Neuronal stem cell (in vitro differentiated cells): ENCODE results near the gene MAPKAPK5.

ENCODE experiments used
- DNase-seq: peaks from one replicate; pipeline ENCODE4 v3.0.0-alpha.2; 2013; ENCODE audit warnings: low spot score
- H2AFZ ChIP-seq: one replicate; pipeline ENCODE4 v1.6.1; 2013; ENCODE audit warnings: mild to moderate bottlenecking, low read length, inconsistent platforms
- H2AK5ac ChIP-seq: 2 replicates; pipeline ENCODE4 v1.6.1; 2013; ENCODE audit warnings: low read depth, mild to moderate bottlenecking, inconsistent platforms, low read length, moderate library complexity, mixed read lengths
- H2BK120ac ChIP-seq: 2 replicates; pipeline ENCODE4 v1.6.1; 2013; ENCODE audit warnings: low read depth, mild to moderate bottlenecking, inconsistent platforms, low read length, moderate library complexity, mixed read lengths
- H2BK12ac ChIP-seq: one replicate; pipeline ENCODE4 v1.6.1; 2013; ENCODE audit warnings: low read length, inconsistent platforms
- H2BK15ac ChIP-seq: 2 replicates; pipeline ENCODE4 v1.6.1; 2013; ENCODE audit warnings: mild to moderate bottlenecking, low read length, inconsistent platforms, mixed read lengths
- H2BK5ac ChIP-seq: one replicate; pipeline ENCODE4 v1.6.1; 2013; ENCODE audit warnings: inconsistent platforms, mild to moderate bottlenecking, low read length, moderate library complexity
- H3K14ac ChIP-seq: one replicate; pipeline ENCODE4 v1.6.1; 2013; ENCODE audit warnings: low read length, inconsistent platforms
- H3K18ac ChIP-seq: 2 replicates; pipeline ENCODE4 v1.6.1; 2013; ENCODE audit warnings: low read length, inconsistent platforms
- H3K23ac ChIP-seq: 2 replicates; pipeline ENCODE4 v1.6.1; 2013; ENCODE audit warnings: low read depth, mild to moderate bottlenecking, mixed read lengths, low read length, inconsistent platforms; ENCODE audit not compliant: poor library complexity
- H3K27ac ChIP-seq: replicated peaks from 3 replicates; pipeline ENCODE4 v1.5.1; 2013; ENCODE audit warnings: low read length, inconsistent platforms
- H3K27me3 ChIP-seq, 3 experiments: 2 replicates each; pipeline ENCODE4 v1.6.1; 2013; ENCODE audit warnings: low read length in 3 of 3, mild to moderate bottlenecking in 2 of 3, inconsistent platforms in 1 of 3, low read depth in 1 of 3, mixed read lengths in 1 of 3, moderate library complexity in 1 of 3; ENCODE audit not compliant: control insufficient read depth in 3 of 3, insufficient read depth in 3 of 3
- H3K36me3 ChIP-seq, 2 donors: replicated peaks in 1 of 2; 2 replicates each; pipeline ENCODE4 v1.6.1; 2013; ENCODE audit warnings: low read length in 2 of 2; ENCODE audit not compliant: control insufficient read depth in 2 of 2, insufficient read depth in 2 of 2
- H3K4ac ChIP-seq: 2 replicates; pipeline ENCODE4 v1.6.1; 2013; ENCODE audit warnings: inconsistent platforms, mild to moderate bottlenecking, low read length, moderate library complexity
- H3K4me1 ChIP-seq, 2 donors: 1 replicate in 1 of 2; 2 replicates in 1 of 2; pipeline ENCODE4 v1.6.1; 2013; ENCODE audit warnings: low read length in 2 of 2, low read depth in 1 of 2; ENCODE audit not compliant: control insufficient read depth in 2 of 2, insufficient read depth in 1 of 2
- H3K4me2 ChIP-seq: one replicate; pipeline ENCODE4 v1.6.1; 2013; ENCODE audit warnings: mild to moderate bottlenecking, low read length, inconsistent platforms; ENCODE audit not compliant: insufficient read depth, poor library complexity, severe bottlenecking
- H3K4me3 ChIP-seq, 2 donors: 2 replicates each; pipeline ENCODE4 v1.5.1; 2013; ENCODE audit warnings: low read length in 2 of 2, mild to moderate bottlenecking in 2 of 2, inconsistent platforms in 1 of 2, moderate library complexity in 1 of 2
- H3K79me1 ChIP-seq: one replicate; pipeline ENCODE4 v1.6.1; 2013; ENCODE audit warnings: low read depth, mild to moderate bottlenecking, inconsistent platforms, low read length, moderate library complexity
- H3K9ac ChIP-seq: one replicate; pipeline ENCODE4 v1.6.1; 2013; ENCODE audit warnings: mild to moderate bottlenecking, low read depth, low read length, inconsistent platforms; ENCODE audit not compliant: poor library complexity
- H3K9me3 ChIP-seq, 2 donors: replicated peaks in 1 of 2; 2 replicates each; pipeline versions ENCODE3 to v1.6.1; 2013; ENCODE audit warnings: low read length in 2 of 2, mild to moderate bottlenecking in 2 of 2, inconsistent platforms in 1 of 2, low read depth in 1 of 2, mixed read lengths in 1 of 2, moderate library complexity in 1 of 2; ENCODE audit not compliant: control insufficient read depth in 2 of 2, insufficient read depth in 1 of 2
- H4K8ac ChIP-seq: one replicate; pipeline ENCODE4 v1.6.1; 2013; ENCODE audit warnings: low read depth, mild to moderate bottlenecking, inconsistent platforms, low read length, moderate library complexity
- H4K91ac ChIP-seq: one replicate; pipeline ENCODE4 v1.6.1; 2013; ENCODE audit warnings: low read length, low read depth, mild to moderate bottlenecking, inconsistent platforms; ENCODE audit not compliant: poor library complexity
- WGBS, 2 donors: extraction: QIAGEN DNeasy Blood & Tissue Kit; methylation state at CpG; one replicate each; pipeline ENCODE4 v1.1.7; 2013; ENCODE audit warnings: missing lambda C conversion rate in 2 of 2, mixed read lengths in 1 of 2; ENCODE audit not compliant: insufficient read length in 2 of 2, insufficient replicate concordance in 1 of 2; ENCODE audit errors: extremely low coverage in 2 of 2; 5-methylcytosine and 5-hydroxymethylcytosine counted together

MAPKAPK5 gene

DNA sequence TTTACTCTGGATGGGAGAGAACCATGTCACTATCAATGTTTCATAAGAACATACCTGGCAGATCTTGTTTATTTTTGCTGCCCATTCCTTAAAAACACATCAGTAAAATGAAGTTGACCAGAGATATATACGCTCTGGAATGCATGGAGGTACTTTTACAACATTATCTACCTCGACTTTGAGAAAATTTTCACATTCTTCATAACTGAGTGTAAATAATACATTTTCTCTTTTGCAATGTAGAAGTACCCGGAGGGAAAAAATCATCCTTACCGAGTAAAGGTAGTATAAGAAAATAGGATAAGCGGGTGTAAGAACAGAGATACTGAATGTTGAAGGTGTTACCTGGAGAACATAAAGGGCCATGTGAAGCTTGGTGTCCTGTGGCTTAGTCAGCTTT, 90.2 kb downstream of the MAPKAPK5 start:
- Histone ChIP-seq H2BK12ac (no peak overlapping the region), H3K9me3 (no peaks in the 10 kb centered on the region)
- no CpG with 5 or more reads among the region's 5 CpGs for WGBS, 2 donors

DNA sequence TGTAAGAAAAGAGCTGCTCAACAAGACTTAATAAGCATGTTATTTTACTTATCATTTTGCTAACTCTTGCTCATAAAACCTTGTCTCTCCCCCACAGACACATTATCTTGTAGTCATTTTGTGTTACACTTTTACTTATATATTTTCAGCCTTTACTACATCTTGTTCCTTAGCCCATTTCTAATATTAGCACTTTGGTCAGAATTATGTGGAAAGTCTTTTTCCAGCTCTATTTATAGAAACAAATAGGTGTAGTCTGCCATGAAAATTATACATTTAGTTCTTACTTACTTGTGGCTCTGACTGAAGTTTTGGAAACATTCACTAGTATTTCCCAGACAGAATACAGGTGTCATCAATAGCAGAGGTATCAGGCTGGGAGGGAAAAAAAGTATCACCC, 94.8 kb downstream of the MAPKAPK5 start:
- peaks cover 0 to 4% of the 10 kb centered on the region in 2 donors for H3K36me3 ChIP-seq
- no peaks in the 10 kb centered on the region for H3K79me1 ChIP-seq

More for the DNA sequence above, 90.2 kb downstream of the MAPKAPK5 start:
- H2BK120ac ChIP-seq, result no peak overlapping the region
- no peak overlapping the region for H4K8ac ChIP-seq
- no peak overlapping the region for H4K91ac ChIP-seq
- no peak overlapping the region for H2BK15ac ChIP-seq
- DNase-seq, result no peak
- no peak overlapping the region for H3K9ac ChIP-seq
- H3K23ac ChIP-seq, result no peak overlapping the region
- peaks cover 0 to 4% of the 10 kb centered on the region in 2 donors for H3K36me3 ChIP-seq
- no peak overlapping the region for H3K4ac ChIP-seq
- H3K4me3 ChIP-seq, result no peak overlapping the region
- H3K4me2 ChIP-seq, result no peak overlapping the region
- H3K27me3 ChIP-seq, result no peaks in the 10 kb centered on the region
- H3K14ac ChIP-seq, result no peak overlapping the region
- peaks cover 0 to 1% of the 10 kb centered on the region in 2 donors for H3K4me1 ChIP-seq
- no peaks in the 10 kb centered on the region for H3K79me1 ChIP-seq
- no peak overlapping the region for H3K27ac ChIP-seq
- H3K18ac ChIP-seq, result no peak overlapping the region
- H2BK5ac ChIP-seq, result no peak overlapping the region
- H2AK5ac ChIP-seq, result no peak overlapping the region
- no peak overlapping the region for H2AFZ ChIP-seq

DNA sequence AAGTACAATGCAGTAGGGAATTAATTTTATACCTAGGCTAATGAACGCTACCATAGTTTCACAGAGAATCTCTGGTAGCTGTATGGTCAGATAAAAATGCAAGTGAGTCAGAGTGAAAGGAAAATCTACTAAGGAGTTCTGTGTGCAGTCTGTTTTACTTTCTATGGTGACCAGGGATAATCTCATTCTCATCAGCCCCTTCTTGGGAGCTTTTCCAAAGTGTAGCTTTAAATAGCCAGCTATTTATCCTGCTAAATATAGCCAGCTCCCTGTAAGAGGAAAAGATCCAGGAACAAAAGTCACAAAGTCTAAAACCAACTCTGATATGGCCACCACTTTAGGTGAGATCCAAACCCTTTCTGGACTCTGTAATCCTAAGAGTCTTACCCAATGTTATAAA, 95.4 kb downstream of the MAPKAPK5 start:
- Histone ChIP-seq H4K8ac (no peak overlapping the region), H3K23ac (no peak overlapping the region), H3K27me3 (no peaks in the 10 kb centered on the region), H3K18ac (no peak overlapping the region), H3K4me3 (no peak overlapping the region), H3K36me3 (peaks cover 0 to 4% of the 10 kb centered on the region in 2 donors), H2BK5ac (no peak overlapping the region), H2AK5ac (no peak overlapping the region), H4K91ac (no peak overlapping the region), H3K4me1 (no peaks in the 10 kb centered on the region), H2BK15ac (no peak overlapping the region), H3K27ac (no peak overlapping the region), H3K9ac (no peak overlapping the region), H3K4me2 (no peak overlapping the region), H3K79me1 (no peaks in the 10 kb centered on the region), H2BK120ac (no peak overlapping the region), H2AFZ (no peak overlapping the region), H3K4ac (no peak overlapping the region), H3K9me3 (no peaks in the 10 kb centered on the region), H2BK12ac (no peak overlapping the region), H3K14ac (no peak overlapping the region)
- no peak for DNase-seq
- no CpG with 5 or more reads among the region's 1 CpG for WGBS, 2 donors

More for the DNA sequence above, 94.8 kb downstream of the MAPKAPK5 start:
- no peak overlapping the region for H3K14ac ChIP-seq
- H3K27ac ChIP-seq, result no peak overlapping the region
- no peak overlapping the region for H2AFZ ChIP-seq
- H3K9ac ChIP-seq, result no peak overlapping the region
- no peak overlapping the region for H3K4ac ChIP-seq
- no peak overlapping the region for H3K23ac ChIP-seq
- no peak overlapping the region for H2BK120ac ChIP-seq
- H3K4me2 ChIP-seq, result no peak overlapping the region
- no peak overlapping the region for H2AK5ac ChIP-seq
- H4K91ac ChIP-seq, result no peak overlapping the region
- no peak overlapping the region for H2BK5ac ChIP-seq
- DNase-seq, result no peak
- no peak overlapping the region for H2BK15ac ChIP-seq
- no peak overlapping the region for H3K18ac ChIP-seq
- no peaks in the 10 kb centered on the region for H3K9me3 ChIP-seq
- no peak overlapping the region for H3K4me3 ChIP-seq
- no peak overlapping the region for H4K8ac ChIP-seq
- H3K27me3 ChIP-seq, result no peaks in the 10 kb centered on the region
- H2BK12ac ChIP-seq, result no peak overlapping the region
- no peaks in the 10 kb centered on the region for H3K4me1 ChIP-seq

DNA sequence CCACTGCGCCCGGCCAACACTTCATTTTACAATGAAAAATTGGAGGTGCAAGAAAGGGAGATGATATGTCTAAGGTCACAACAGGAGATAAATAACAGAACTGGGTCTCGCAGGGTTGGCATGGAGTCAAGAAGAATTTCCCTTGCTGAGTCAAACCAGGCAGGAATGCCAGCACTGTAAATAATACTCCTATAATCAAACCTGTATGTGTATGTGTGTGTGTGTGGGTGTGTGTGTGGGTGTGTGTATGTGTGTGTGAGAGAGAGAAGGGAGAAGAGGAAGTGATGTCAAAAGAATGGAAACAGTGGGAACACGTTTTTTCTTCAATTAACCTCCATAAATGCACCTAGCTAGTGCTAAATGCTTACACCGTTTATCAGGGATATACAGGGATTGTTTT, 100.5 kb downstream of the MAPKAPK5 start:
- WGBS, 2 donors, result no CpG with 5 or more reads among the region's 5 CpGs
- H3K27ac ChIP-seq, result no peak overlapping the region
- no peak overlapping the region for H3K4me3 ChIP-seq
- no peak overlapping the region for H2BK120ac ChIP-seq
- H2BK12ac ChIP-seq, result no peak overlapping the region
- no peak overlapping the region for H3K14ac ChIP-seq
- no peak overlapping the region for H2BK15ac ChIP-seq
- H3K4ac ChIP-seq, result no peak overlapping the region
- no peak for DNase-seq
- peaks cover 0 to 4% of the 10 kb centered on the region in 2 donors for H3K4me1 ChIP-seq
- H3K9ac ChIP-seq, result no peak overlapping the region
- no peak overlapping the region for H2AK5ac ChIP-seq
- H4K91ac ChIP-seq, result no peak overlapping the region
- no peaks in the 10 kb centered on the region for H3K36me3 ChIP-seq
- no peaks in the 10 kb centered on the region for H3K27me3 ChIP-seq
- no peaks in the 10 kb centered on the region for H3K9me3 ChIP-seq
- H3K18ac ChIP-seq, result no peak overlapping the region
- no peak overlapping the region for H4K8ac ChIP-seq
- no peak overlapping the region for H3K23ac ChIP-seq
- H3K4me2 ChIP-seq, result no peak overlapping the region
- no peaks in the 10 kb centered on the region for H3K79me1 ChIP-seq
- H2BK5ac ChIP-seq, result no peak overlapping the region
- H2AFZ ChIP-seq, result no peak overlapping the region
